Activated CD4-positive, alpha-beta T cell treated with anti-CD3 and anti-CD28 coated beads, Interleukin-10, Interleukin-2, amounts not matched to agents 100 ng/mL and 50 ng/mL, durations not matched to agents 16 hours and 8 hours (primary cell): Measurements from ENCODE around the gene HEYL.

Experiments used
- DNase-seq: peaks from one replicate; pipeline ENCODE4 v3.0.0-alpha.2; 2020

Gene HEYL

GRCh38 chr1:39593386-39593785 lies 46.1 kb downstream of the HEYL start:
- no peak for DNase-seq

DNA sequence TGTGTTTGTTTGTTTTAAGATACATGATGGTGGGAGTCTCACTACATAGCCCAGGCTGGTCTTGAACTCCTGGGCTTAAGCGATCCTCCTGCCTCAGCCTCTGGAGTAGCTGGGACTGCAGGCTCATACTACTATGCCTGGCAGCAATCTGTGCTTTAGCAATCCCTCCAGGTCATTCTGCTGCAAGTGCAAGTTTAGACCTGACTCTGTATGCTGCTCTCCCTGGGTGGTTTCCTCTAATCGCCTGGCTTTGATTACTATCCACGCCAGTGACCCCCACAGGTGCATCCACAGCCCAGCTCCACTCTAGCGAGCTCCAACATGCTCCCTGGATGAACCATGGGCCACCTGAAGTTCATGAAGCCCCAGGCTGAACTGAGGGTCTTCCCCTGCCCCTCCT lies 47.4 kb downstream of the HEYL start:
- no peak for DNase-seq

DNA sequence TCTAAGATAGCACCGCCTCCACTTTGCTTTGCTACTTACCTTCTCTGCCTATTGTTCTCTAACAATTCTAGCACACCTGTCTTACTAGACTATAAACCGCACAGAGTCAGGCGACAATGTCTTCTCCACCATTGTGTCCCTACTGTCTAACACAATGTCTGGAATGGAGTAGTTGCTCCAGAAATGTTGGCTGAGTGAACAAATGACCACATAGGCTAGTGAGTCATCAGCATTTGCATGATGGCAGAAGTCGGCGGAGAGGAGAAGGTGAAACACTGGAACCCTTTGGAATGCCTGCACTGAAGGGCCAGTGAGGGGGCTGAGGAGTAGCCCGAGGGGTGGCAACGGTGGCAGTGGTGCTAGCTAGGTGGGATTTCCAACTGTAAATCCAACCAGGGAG lies 48.9 kb downstream of the HEYL start:
- no peak for DNase-seq

- DNase-seq, result no peak
Measured at GRCh38 chr1:39585933-39586332, 53.5 kb downstream of the HEYL start.

DNA sequence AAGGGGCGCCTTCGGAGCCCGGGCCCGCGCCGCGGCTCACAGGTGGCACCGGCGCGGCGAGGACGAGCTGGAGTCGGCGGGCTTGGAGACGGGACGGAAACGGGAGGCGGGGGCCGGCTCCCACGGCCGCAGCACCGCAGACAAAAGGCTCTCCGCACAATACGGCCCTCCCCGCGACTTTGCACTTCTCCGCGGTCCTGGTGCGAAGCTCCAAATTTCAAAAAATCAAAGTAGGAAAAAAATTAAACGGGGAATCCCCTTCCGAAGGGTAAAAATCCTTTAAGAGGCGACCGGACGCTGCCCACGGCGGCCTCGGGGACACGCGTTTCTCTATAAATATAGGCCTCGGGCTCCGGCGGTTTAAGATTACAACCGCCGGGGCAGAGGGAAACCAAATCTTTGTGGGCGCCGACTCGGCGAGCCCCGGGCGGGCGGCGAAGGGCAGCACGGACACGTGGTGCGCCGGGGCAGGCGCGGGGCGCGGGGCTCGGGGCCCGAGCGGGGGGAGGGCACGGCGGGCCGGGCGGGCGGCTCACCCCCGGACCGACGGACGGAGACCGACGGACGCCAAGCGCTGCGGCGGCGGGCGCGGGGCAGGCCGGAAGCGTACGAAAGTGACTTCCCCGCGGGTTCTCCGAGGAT lies 63.3 kb downstream of the HEYL start:
- peak; percentile 35 for DNase-seq

DNA sequence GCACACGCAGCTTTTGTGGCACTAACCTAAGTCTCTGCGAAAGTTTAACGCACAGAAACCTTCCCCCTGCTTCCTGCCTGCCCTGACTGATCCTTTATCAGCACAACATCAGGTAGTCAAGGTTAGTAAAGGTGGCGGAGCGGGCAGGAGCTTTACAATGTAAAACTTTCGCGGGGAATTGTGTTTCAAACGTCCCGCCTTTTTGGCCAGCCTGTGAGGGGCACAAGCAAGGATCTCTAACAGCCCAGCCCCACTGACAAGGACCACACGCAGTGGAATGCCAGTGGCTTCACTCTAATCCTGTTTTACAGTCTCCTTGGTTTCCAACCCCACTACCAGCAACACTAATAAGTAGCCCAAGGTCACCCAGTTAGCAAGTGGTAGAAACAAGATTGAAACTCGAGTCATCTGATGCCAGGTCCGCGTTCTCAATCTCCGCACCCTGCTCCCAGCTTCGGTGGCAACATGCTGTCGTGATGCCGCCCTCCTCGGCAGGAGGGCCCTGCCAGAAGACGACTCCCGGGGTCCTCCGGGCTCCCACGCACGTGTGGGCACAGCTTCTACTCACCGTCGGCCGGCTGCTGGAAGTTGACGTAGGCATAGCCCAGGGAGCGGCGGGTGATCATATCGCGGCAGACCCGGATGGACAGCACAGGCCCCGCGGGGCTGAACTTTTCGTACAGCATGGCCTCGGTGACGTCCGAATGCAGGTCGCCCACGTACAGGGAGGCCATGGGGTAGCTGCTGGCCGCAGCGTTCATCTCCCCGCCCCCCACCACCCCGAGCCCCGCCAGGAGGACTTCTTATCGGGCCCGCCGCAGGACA lies 64.0 kb downstream of the HEYL start:
- DNase-seq, result peak; percentile 54

GRCh38 chr1:39574646-39575045 lies 64.8 kb downstream of the HEYL start:
- peak; percentile 30 for DNase-seq
